ENCODE data around the gene AFAP1L1. TPM values are rescaled to one million over a fixed set of nuclear protein-coding genes. Genes with fewer than 3 reads are reported as not detected.

AFAP1L1 gene
- total RNA-seq, 1 donor from 2014 or later = 0.25 TPM

GRCh38 chr5:149273237-149273636, 1.6 kb downstream of the AFAP1L1 start:
- Mint-ChIP-seq H3K27ac (ENCODE audit: unreplicated experiment) (no peak overlapping the region), H3K27me3 (ENCODE audit: unreplicated experiment) (peaks cover 14% of the 10 kb centered on the region), H3K4me1 (ENCODE audit: low read depth, unreplicated experiment) (peaks cover 4% of the 10 kb centered on the region), H3K36me3 (ENCODE audit: unreplicated experiment) (no peaks in the 10 kb centered on the region), H3K9me3 (ENCODE audit: unreplicated experiment) (peaks cover 2% of the 10 kb centered on the region), H3K4me3 (ENCODE audit: unreplicated experiment) (no peak overlapping the region)
- DNase-seq = no peak
- no peak for TF ChIP-seq CTCF (IDR thresholded peaks at IDR 0.05; ENCODE audit: partially characterized antibody, unreplicated experiment)

GRCh38 chr5:149273950-149274349, 2.3 kb downstream of the AFAP1L1 start:
- Mint-ChIP-seq H3K27me3 (ENCODE audit: unreplicated experiment) (peaks cover 14% of the 10 kb centered on the region), H3K9me3 (ENCODE audit: unreplicated experiment) (peaks cover 2% of the 10 kb centered on the region), H3K36me3 (ENCODE audit: unreplicated experiment) (no peaks in the 10 kb centered on the region), H3K4me3 (ENCODE audit: unreplicated experiment) (no peak overlapping the region), H3K4me1 (ENCODE audit: low read depth, unreplicated experiment) (peaks cover 4% of the 10 kb centered on the region), H3K27ac (ENCODE audit: unreplicated experiment) (no peak overlapping the region)
- DNase-seq = no peak
- no peak for TF ChIP-seq CTCF (IDR thresholded peaks at IDR 0.05; ENCODE audit: partially characterized antibody, unreplicated experiment)

GRCh38 chr5:149274939-149275338, 3.3 kb downstream of the AFAP1L1 start:
- DNase-seq = no peak
- H3K9me3 Mint-ChIP-seq (ENCODE audit: unreplicated experiment) = peaks cover 2% of the 10 kb centered on the region
- H3K4me1 Mint-ChIP-seq (ENCODE audit: low read depth, unreplicated experiment) = peaks cover 4% of the 10 kb centered on the region
- no peaks in the 10 kb centered on the region for H3K36me3 Mint-ChIP-seq (ENCODE audit: unreplicated experiment)
- peaks cover 13% of the 10 kb centered on the region for H3K27me3 Mint-ChIP-seq (ENCODE audit: unreplicated experiment)
- H3K27ac Mint-ChIP-seq (ENCODE audit: unreplicated experiment) = no peak overlapping the region
- no peak for TF ChIP-seq CTCF (IDR thresholded peaks at IDR 0.05; ENCODE audit: partially characterized antibody, unreplicated experiment)
- no peak overlapping the region for H3K4me3 Mint-ChIP-seq (ENCODE audit: unreplicated experiment)

GRCh38 chr5:149277801-149278200, 6.1 kb downstream of the AFAP1L1 start:
- Mint-ChIP-seq H3K9me3 (ENCODE audit: unreplicated experiment) (peaks cover 7% of the 10 kb centered on the region), H3K36me3 (ENCODE audit: unreplicated experiment) (no peaks in the 10 kb centered on the region), H3K4me1 (ENCODE audit: low read depth, unreplicated experiment) (no peaks in the 10 kb centered on the region), H3K27me3 (ENCODE audit: unreplicated experiment) (peaks cover 5% of the 10 kb centered on the region), H3K4me3 (ENCODE audit: unreplicated experiment) (no peak overlapping the region), H3K27ac (ENCODE audit: unreplicated experiment) (no peak overlapping the region)
- DNase-seq = no peak
- TF ChIP-seq CTCF (IDR thresholded peaks at IDR 0.05; ENCODE audit: partially characterized antibody, unreplicated experiment) = no peak

GRCh38 chr5:149278451-149279210, 7.0 kb downstream of the AFAP1L1 start:
- no peak overlapping the region for H3K4me3 Mint-ChIP-seq (ENCODE audit: unreplicated experiment)
- no peak overlapping the region for H3K27ac Mint-ChIP-seq (ENCODE audit: unreplicated experiment)
- peaks cover 7% of the 10 kb centered on the region for H3K9me3 Mint-ChIP-seq (ENCODE audit: unreplicated experiment)
- H3K27me3 Mint-ChIP-seq (ENCODE audit: unreplicated experiment) = peaks cover 2% of the 10 kb centered on the region
- no peak for TF ChIP-seq CTCF (IDR thresholded peaks at IDR 0.05; ENCODE audit: partially characterized antibody, unreplicated experiment)
- no peak for DNase-seq
- no peaks in the 10 kb centered on the region for H3K36me3 Mint-ChIP-seq (ENCODE audit: unreplicated experiment)
- no peaks in the 10 kb centered on the region for H3K4me1 Mint-ChIP-seq (ENCODE audit: low read depth, unreplicated experiment)
